WTC11 (cell line): ENCODE measurements around the gene CLDN6. TPM values are rescaled to one million over a fixed set of nuclear protein-coding genes. Genes with fewer than 3 reads are reported as not detected.
A peak's percentile ranks its signal among the peaks of the same experiment; 100 is the strongest.

Experiments
- ATAC-seq: fragments of 200-7000 bp; cut with Tn5 transposase; 2 replicates; pipeline ENCODE4 v1.10.0; 2021; ENCODE audit warnings: mild to moderate bottlenecking, moderate library complexity
- CTCF ChIA-PET: fragments of 300-600 bp; sonication (Branson Sonifier 250); formaldehyde crosslinking; loops from one replicate; lab custom pipeline; 2021; ENCODE audit warnings: antibody characterized with exemption; lab: Charles Lee
- POLR2A ChIA-PET: fragments of 350-600 bp; sonication (Branson Sonifier 250); formaldehyde crosslinking; loops from one replicate; lab custom pipeline; 2021; ENCODE audit warnings: antibody characterized with exemption; lab: Charles Lee
- DNase-seq: peaks from one replicate; pipeline ENCODE4 v3.0.0; 2021; ENCODE audit warnings: low spot score
- H3K27ac Mint-ChIP-seq: 2 replicates; pipeline ENCODE4 v1.8.0; 2021; ENCODE audit warnings: mixed read lengths
- H3K27me3 Mint-ChIP-seq: 2 replicates; pipeline ENCODE4 v1.8.0; 2021; ENCODE audit warnings: low read depth, mild to moderate bottlenecking, moderate library complexity, mixed read lengths
- H3K36me3 Mint-ChIP-seq: 2 replicates; pipeline ENCODE4 v1.8.0; 2021; ENCODE audit warnings: mixed read lengths
- H3K4me1 Mint-ChIP-seq: 2 replicates; pipeline ENCODE4 v1.8.0; 2022; ENCODE audit warnings: mixed read lengths
- H3K4me3 Mint-ChIP-seq: 2 replicates; pipeline ENCODE4 v1.8.0; 2021; ENCODE audit warnings: mild to moderate bottlenecking, moderate library complexity, mixed read lengths
- H3K9me3 Mint-ChIP-seq: 2 replicates; pipeline ENCODE4 v1.8.0; 2021; ENCODE audit warnings: mixed read lengths
- CREB1 ChIP-seq: sonication (generic); formaldehyde crosslinking; IDR thresholded peaks from 2 replicates; pipeline ENCODE4 v1.8.0; 2023; ENCODE audit warnings: mild to moderate bottlenecking, missing genetic modification reagents
- ELF4 ChIP-seq: sonication (generic); formaldehyde crosslinking; IDR thresholded peaks from 2 replicates; pipeline ENCODE4 v1.8.1; 2022; ENCODE audit warnings: low read depth, mild to moderate bottlenecking, moderate library complexity, missing genetic modification reagents
- ESRRA ChIP-seq: sonication (generic); formaldehyde crosslinking; IDR thresholded peaks from 2 replicates; pipeline ENCODE4 v1.8.1; 2022; ENCODE audit warnings: mild to moderate bottlenecking, missing genetic modification reagents, borderline replicate concordance
- FOXJ3 ChIP-seq: sonication (generic); formaldehyde crosslinking; IDR thresholded peaks from 2 replicates; pipeline ENCODE4 v1.9.0; 2021; ENCODE audit warnings: missing genetic modification reagents, mild to moderate bottlenecking, borderline replicate concordance
- FOXK1 ChIP-seq: sonication (generic); formaldehyde crosslinking; IDR thresholded peaks from 2 replicates; pipeline ENCODE4 v1.8.0; 2022; ENCODE audit warnings: mild to moderate bottlenecking, moderate library complexity, missing genetic modification reagents
- NFATC4 ChIP-seq: fragments of 250-450 bp; sonication (Bioruptor Pico); IDR thresholded peaks from 2 replicates; pipeline ENCODE4 v1.9.0; 2021; ENCODE audit warnings: mild to moderate bottlenecking
- NFE2L1 ChIP-seq: sonication (generic); formaldehyde crosslinking; IDR thresholded peaks from 2 replicates; pipeline ENCODE4 v1.8.1; 2023; ENCODE audit warnings: missing genetic modification reagents
- NFYB ChIP-seq: sonication (generic); formaldehyde crosslinking; conservative IDR thresholded peaks from 2 replicates; pipeline ENCODE4 v1.8.0; 2022; ENCODE audit warnings: low read depth, missing genetic modification reagents
- NR2C2 ChIP-seq: sonication (generic); formaldehyde crosslinking; IDR thresholded peaks from 2 replicates; pipeline ENCODE4 v1.8.0; 2022; ENCODE audit warnings: mild to moderate bottlenecking, missing genetic modification reagents
- PRRX2 ChIP-seq: fragments of 250-450 bp; sonication (Bioruptor Pico); IDR thresholded peaks from 2 replicates; pipeline ENCODE4 v1.8.0; 2021; ENCODE audit warnings: mild to moderate bottlenecking
- SMAD3 ChIP-seq: sonication (generic); formaldehyde crosslinking; IDR thresholded peaks from 2 replicates; pipeline ENCODE4 v1.8.0; 2022; ENCODE audit warnings: missing genetic modification reagents, mild to moderate bottlenecking, borderline replicate concordance
- SMAD4 ChIP-seq: sonication (generic); formaldehyde crosslinking; IDR thresholded peaks from 2 replicates; pipeline ENCODE4 v1.8.0; 2022; ENCODE audit warnings: mild to moderate bottlenecking, missing genetic modification reagents
- ZNF121 ChIP-seq: sonication (generic); formaldehyde crosslinking; IDR thresholded peaks from 2 replicates; pipeline ENCODE4 v1.8.0; 2023; ENCODE audit warnings: missing genetic modification reagents
- ZNF138 ChIP-seq: sonication (generic); formaldehyde crosslinking; conservative IDR thresholded peaks from 2 replicates; pipeline ENCODE4 v1.8.1; 2022; ENCODE audit warnings: mild to moderate bottlenecking, moderate library complexity, missing genetic modification reagents
- ZNF219 ChIP-seq: sonication (generic); formaldehyde crosslinking; IDR thresholded peaks from 2 replicates; pipeline ENCODE4 v1.8.0; 2023; ENCODE audit warnings: missing genetic modification reagents, mild to moderate bottlenecking, borderline replicate concordance
- ZNF396 ChIP-seq: fragments of 250-450 bp; sonication (Bioruptor Pico); IDR thresholded peaks from 2 replicates; pipeline ENCODE4 v1.8.0; 2021; ENCODE audit warnings: mild to moderate bottlenecking, moderate library complexity, borderline replicate concordance
- ZNF423 ChIP-seq: fragments of 250-450 bp; sonication (Bioruptor Pico); IDR thresholded peaks from 2 replicates; pipeline ENCODE4 v2.1.2; 2022; ENCODE audit warnings: mild to moderate bottlenecking, moderate library complexity
- total RNA-seq: library from RNA; stranded (reverse); gene quantifications from 3 replicates; pipeline ENCODE4 v1.2.3, GENCODE V29; 2021
- TF ChIP-seq, protein P1 (sequence below): sonication (generic); formaldehyde crosslinking; IDR thresholded peaks from 2 replicates; pipeline ENCODE4 v1.8.1; 2022; ENCODE audit warnings: low read depth, mild to moderate bottlenecking, moderate library complexity, missing genetic modification reagents, borderline replicate concordance
- TF ChIP-seq, protein P2 (sequence below): fragments of 250-450 bp; sonication (Bioruptor Pico); conservative IDR thresholded peaks from 2 replicates; pipeline ENCODE4 v1.9.0; 2021; ENCODE audit warnings: mild to moderate bottlenecking
- TF ChIP-seq, protein P3 (sequence below): sonication (generic); formaldehyde crosslinking; conservative IDR thresholded peaks from 2 replicates; pipeline ENCODE4 v1.8.1; 2023; ENCODE audit warnings: mild to moderate bottlenecking, low read depth, missing genetic modification reagents, moderate library complexity
- TF ChIP-seq, protein P4 (sequence below): sonication (generic); formaldehyde crosslinking; IDR thresholded peaks from 2 replicates; pipeline ENCODE4 v1.8.1; 2022; ENCODE audit warnings: missing genetic modification reagents, borderline replicate concordance
- TF ChIP-seq, protein P5 (sequence below): sonication (generic); formaldehyde crosslinking; IDR thresholded peaks from 2 replicates; pipeline ENCODE4 v1.8.1; 2023; ENCODE audit warnings: mild to moderate bottlenecking, moderate library complexity, missing genetic modification reagents
- TF ChIP-seq, protein P6 (sequence below): sonication (generic); formaldehyde crosslinking; IDR thresholded peaks from 2 replicates; pipeline ENCODE4 v1.8.1; 2022; ENCODE audit warnings: low read depth, missing genetic modification reagents, borderline replicate concordance
- TF ChIP-seq, protein P7 (sequence below): sonication (generic); formaldehyde crosslinking; IDR thresholded peaks from 2 replicates; pipeline ENCODE4 v1.8.0; 2022; ENCODE audit warnings: mild to moderate bottlenecking, missing genetic modification reagents

CLDN6 gene
- total RNA-seq, 1 experiment from 2014 or later: 746 TPM

DNA sequence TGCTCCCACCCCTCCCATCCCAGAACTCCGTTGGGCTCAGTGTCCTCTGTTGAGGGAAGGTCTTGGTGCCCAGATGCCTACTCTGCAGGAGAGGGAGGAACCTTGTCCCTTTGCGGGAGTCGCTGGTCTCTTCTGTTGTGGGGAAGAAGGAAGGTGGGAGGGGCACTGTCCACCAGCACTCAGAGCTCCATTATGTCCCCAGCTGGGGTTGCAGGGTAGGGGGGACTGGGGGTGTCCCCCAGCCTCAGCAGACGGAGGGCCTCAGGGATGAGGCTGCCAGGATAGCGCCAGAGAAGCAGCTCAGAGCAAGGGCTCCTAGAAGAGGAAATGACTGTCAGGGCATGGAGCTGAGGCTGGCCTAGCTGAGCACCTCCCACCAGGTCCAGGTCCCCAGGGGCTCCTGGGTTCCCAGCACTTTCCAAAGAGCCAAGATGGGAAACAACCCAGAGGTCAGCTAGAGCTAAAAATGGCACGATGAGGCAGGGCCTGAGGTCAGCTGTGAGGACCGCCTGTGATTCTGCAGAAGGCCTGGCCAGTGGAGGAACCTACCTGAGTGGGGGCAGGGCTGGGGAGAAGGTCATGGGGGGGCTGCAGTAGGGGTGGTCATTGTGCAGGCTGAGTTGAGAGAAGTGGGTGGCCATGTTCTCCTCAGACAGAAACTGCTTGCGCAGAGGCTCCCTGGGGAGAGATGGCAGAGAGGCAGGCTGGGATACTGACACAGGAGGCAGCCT lies 4.9 kb upstream of the CLDN6 start:
- peaks cover 41% of the 10 kb centered on the region for H3K4me1 Mint-ChIP-seq
- no peaks in the 10 kb centered on the region for H3K9me3 Mint-ChIP-seq
- peak overlapping the region; percentile 86 for H3K4me3 Mint-ChIP-seq
- H3K27me3 Mint-ChIP-seq: peaks cover 2% of the 10 kb centered on the region; the same call in 1 of the 2 replicates
- ChIA-PET CTCF (interaction anchor here (0.7 to 8.6 kb wide), 11 partner anchors 9 to 128 kb away, joined by 3 to 360 read pairs (median 6); partner anchors contain the start of genes CLDN9 and FLYWCH1), POLR2A (interaction anchor here (0.6 to 17.1 kb wide), 7 partner anchors 9 to 1231 kb away, joined by 3 to 502 read pairs (median 4); partner anchors contain the start of genes CLDN9 and ZSCAN10)
- peaks cover 18% of the 10 kb centered on the region for H3K36me3 Mint-ChIP-seq
- DNase-seq (no peak), ATAC-seq (no peak)
- H3K27ac Mint-ChIP-seq: peak overlapping the region; percentile 99
- TF ChIP-seq NR2C2 (0 out of 2 replicates have a peak, but pooled peaks have one; percentile 12), ZNF121 (CRISPR knock-in tag) (no peak), ZNF423 (CRISPR knock-in tag) (no peak), FOXJ3 (CRISPR knock-in tag) (no peak), NFE2L1 (CRISPR knock-in tag) (no peak), ESRRA (CRISPR knock-in tag) (peak; percentile 35; the same call in 1 of the 2 replicates), FOXK1 (CRISPR knock-in tag) (0 out of 2 replicates have a peak, but pooled peaks have one; percentile 13), NFATC4 (peak; percentile 75), SMAD4 (no peak), NFYB (CRISPR knock-in tag) (no peak), PRRX2 (CRISPR knock-in tag) (no peak), ELF4 (CRISPR knock-in tag) (no peak), ZNF396 (no peak), ZNF138 (CRISPR knock-in tag) (no peak), ZNF219 (CRISPR knock-in tag) (no peak), SMAD3 (CRISPR knock-in tag) (no peak), CREB1 (CRISPR knock-in tag) (peak; percentile 57; the same call in 1 of the 2 replicates)
- TF ChIP-seq, protein P1, sequence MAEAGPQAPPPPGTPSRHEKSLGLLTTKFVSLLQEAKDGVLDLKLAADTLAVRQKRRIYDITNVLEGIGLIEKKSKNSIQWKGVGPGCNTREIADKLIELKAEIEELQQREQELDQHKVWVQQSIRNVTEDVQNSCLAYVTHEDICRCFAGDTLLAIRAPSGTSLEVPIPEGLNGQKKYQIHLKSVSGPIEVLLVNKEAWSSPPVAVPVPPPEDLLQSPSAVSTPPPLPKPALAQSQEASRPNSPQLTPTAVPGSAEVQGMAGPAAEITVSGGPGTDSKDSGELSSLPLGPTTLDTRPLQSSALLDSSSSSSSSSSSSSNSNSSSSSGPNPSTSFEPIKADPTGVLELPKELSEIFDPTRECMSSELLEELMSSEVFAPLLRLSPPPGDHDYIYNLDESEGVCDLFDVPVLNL (CRISPR knock-in tag): no peak
- TF ChIP-seq, protein P2, sequence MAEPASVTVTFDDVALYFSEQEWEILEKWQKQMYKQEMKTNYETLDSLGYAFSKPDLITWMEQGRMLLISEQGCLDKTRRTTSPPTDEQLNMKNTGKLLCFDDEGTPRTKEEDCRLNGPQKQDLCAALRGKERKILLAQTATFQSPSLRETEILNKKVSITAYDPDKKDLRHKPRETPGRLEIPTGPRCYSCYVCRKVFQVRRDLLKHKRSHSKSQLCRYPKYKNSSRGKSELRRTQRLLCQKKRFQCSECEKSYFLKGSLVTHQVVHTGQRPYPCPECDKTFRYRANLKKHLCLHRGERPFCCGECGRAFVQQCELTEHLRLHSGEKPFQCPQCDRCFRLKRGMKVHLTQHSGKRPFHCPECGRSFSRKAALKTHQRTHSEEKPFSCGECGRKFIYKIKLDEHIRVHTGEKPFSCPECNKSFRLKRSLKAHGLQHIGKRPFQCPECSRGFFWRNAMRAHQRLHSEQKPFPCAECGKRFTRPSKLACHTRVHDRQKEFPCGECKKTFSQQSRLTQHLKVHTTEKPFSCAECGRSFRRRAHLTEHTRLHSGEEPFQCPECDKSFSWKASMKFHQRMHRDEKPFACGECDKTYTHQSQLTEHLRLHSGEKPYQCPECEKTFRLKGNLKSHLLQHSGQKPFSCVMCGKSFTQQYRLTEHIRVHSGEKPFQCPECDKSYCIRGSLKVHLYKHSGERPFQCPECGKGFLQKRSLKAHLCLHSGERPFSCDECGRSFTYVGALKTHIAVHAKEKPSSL (CRISPR knock-in tag): no peak
- TF ChIP-seq, protein P3, sequence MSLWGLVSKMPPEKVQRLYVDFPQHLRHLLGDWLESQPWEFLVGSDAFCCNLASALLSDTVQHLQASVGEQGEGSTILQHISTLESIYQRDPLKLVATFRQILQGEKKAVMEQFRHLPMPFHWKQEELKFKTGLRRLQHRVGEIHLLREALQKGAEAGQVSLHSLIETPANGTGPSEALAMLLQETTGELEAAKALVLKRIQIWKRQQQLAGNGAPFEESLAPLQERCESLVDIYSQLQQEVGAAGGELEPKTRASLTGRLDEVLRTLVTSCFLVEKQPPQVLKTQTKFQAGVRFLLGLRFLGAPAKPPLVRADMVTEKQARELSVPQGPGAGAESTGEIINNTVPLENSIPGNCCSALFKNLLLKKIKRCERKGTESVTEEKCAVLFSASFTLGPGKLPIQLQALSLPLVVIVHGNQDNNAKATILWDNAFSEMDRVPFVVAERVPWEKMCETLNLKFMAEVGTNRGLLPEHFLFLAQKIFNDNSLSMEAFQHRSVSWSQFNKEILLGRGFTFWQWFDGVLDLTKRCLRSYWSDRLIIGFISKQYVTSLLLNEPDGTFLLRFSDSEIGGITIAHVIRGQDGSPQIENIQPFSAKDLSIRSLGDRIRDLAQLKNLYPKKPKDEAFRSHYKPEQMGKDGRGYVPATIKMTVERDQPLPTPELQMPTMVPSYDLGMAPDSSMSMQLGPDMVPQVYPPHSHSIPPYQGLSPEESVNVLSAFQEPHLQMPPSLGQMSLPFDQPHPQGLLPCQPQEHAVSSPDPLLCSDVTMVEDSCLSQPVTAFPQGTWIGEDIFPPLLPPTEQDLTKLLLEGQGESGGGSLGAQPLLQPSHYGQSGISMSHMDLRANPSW (CRISPR knock-in tag): no peak
- TF ChIP-seq, protein P4, sequence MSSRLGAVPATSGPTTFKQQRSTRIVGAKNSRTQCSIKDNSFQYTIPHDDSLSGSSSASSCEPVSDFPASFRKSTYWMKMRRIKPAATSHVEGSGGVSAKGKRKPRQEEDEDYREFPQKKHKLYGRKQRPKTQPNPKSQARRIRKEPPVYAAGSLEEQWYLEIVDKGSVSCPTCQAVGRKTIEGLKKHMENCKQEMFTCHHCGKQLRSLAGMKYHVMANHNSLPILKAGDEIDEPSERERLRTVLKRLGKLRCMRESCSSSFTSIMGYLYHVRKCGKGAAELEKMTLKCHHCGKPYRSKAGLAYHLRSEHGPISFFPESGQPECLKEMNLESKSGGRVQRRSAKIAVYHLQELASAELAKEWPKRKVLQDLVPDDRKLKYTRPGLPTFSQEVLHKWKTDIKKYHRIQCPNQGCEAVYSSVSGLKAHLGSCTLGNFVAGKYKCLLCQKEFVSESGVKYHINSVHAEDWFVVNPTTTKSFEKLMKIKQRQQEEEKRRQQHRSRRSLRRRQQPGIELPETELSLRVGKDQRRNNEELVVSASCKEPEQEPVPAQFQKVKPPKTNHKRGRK (CRISPR knock-in tag): no peak
- TF ChIP-seq, protein P5, sequence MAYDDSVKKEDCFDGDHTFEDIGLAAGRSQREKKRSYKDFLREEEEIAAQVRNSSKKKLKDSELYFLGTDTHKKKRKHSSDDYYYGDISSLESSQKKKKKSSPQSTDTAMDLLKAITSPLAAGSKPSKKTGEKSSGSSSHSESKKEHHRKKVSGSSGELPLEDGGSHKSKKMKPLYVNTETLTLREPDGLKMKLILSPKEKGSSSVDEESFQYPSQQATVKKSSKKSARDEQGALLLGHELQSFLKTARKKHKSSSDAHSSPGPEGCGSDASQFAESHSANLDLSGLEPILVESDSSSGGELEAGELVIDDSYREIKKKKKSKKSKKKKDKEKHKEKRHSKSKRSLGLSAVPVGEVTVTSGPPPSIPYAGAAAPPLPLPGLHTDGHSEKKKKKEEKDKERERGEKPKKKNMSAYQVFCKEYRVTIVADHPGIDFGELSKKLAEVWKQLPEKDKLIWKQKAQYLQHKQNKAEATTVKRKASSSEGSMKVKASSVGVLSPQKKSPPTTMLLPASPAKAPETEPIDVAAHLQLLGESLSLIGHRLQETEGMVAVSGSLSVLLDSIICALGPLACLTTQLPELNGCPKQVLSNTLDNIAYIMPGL: no peak
- TF ChIP-seq, protein P6, sequence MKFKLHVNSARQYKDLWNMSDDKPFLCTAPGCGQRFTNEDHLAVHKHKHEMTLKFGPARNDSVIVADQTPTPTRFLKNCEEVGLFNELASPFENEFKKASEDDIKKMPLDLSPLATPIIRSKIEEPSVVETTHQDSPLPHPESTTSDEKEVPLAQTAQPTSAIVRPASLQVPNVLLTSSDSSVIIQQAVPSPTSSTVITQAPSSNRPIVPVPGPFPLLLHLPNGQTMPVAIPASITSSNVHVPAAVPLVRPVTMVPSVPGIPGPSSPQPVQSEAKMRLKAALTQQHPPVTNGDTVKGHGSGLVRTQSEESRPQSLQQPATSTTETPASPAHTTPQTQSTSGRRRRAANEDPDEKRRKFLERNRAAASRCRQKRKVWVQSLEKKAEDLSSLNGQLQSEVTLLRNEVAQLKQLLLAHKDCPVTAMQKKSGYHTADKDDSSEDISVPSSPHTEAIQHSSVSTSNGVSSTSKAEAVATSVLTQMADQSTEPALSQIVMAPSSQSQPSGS (CRISPR knock-in tag): no peak
- TF ChIP-seq, protein P7, sequence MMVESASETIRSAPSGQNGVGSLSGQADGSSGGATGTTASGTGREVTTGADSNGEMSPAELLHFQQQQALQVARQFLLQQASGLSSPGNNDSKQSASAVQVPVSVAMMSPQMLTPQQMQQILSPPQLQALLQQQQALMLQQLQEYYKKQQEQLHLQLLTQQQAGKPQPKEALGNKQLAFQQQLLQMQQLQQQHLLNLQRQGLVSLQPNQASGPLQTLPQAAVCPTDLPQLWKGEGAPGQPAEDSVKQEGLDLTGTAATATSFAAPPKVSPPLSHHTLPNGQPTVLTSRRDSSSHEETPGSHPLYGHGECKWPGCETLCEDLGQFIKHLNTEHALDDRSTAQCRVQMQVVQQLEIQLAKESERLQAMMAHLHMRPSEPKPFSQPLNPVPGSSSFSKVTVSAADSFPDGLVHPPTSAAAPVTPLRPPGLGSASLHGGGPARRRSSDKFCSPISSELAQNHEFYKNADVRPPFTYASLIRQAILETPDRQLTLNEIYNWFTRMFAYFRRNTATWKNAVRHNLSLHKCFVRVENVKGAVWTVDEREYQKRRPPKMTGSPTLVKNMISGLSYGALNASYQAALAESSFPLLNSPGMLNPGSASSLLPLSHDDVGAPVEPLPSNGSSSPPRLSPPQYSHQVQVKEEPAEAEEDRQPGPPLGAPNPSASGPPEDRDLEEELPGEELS (CRISPR knock-in tag): no peak
